Measurements from ENCODE around the gene REXO1. TPM values are rescaled to one million over a fixed set of nuclear protein-coding genes. Genes with fewer than 3 reads are reported as not detected.

The REXO1 gene
- total and polyA plus RNA-seq, 2 experiments from 2014 or later = 19.2 to 39.7 TPM

DNA sequence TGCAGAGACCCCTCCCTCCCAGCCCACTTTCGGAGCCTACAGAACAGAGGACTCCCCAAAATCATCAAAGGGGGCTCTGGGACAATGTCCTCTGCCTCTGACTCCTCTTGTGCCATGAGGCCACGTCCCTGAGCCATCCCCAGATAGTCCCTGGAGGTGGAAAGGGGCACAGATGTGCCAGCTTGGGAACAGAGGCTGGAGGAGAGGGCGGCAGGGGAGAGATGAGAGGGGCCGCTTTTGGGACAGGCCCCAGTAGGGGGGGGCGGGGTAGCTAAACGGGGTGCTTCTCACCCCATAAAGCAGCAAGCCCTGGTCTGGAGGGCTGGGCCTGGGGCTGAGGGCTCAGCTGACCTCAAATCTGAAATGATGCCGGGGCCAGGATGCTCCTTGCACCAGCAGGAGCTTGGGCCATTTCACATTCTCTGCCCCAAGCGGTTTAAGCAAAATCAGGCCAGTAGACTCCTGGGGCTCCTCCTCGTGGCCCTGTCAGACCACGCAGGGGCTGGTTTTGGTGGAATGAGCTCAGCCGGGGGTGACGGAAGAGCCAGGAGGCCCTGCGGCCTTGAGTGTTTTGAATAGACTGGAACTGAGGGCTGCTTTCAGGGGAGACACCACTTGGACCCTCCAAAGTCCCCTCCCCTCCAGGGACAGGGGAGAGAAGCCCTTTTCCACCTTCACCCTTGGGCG is 67.9 kb downstream of the REXO1 start:
- H3K4me3 ChIP-seq = no peak overlapping the region
- peak in 1 of 2 donors; percentile 40 for DNase-seq (ENCODE audit: low read depth in 1 of 2, low spot score in 1 of 2)
- no peaks in the 10 kb centered on the region for H3K36me3 ChIP-seq
- TF ChIP-seq CTCF (IDR thresholded peaks at IDR 0.05; ENCODE audit: low read depth, low read length) = peak; percentile 20
- H3K27ac ChIP-seq = no peak overlapping the region
- H3K9me3 ChIP-seq (ENCODE audit: low read depth) = no peaks in the 10 kb centered on the region
- no peaks in the 10 kb centered on the region for H3K4me1 ChIP-seq (ENCODE audit: low read depth)
- peaks cover 71% of the 10 kb centered on the region for H3K27me3 ChIP-seq

DNA sequence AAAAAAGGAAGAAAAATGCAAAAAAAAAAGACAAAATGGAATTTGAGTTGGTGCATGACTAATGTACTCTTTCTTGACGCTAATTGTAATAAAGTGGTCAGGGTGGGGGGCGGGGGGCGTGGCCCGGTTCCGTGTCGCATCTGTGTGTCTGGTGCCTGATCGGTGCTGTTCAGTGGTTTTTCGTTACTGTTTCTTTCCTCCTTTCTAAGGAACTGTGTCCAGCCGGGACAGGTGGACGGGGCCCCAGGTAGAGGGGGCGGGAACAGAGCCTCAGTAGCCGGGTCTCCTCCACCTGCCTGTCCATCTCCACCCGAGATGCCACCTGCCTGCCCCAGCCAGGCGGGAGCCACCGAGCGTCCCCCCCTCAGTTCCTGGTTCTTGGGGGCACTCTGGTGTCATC is 68.7 kb downstream of the REXO1 start:
- no peak for TF ChIP-seq CTCF (IDR thresholded peaks at IDR 0.05; ENCODE audit: low read depth, low read length)
- Histone ChIP-seq H3K36me3 (no peaks in the 10 kb centered on the region), H3K4me3 (no peak overlapping the region), H3K4me1 (ENCODE audit: low read depth) (no peaks in the 10 kb centered on the region), H3K27me3 (peaks cover 80% of the 10 kb centered on the region), H3K27ac (no peak overlapping the region), H3K9me3 (ENCODE audit: low read depth) (no peaks in the 10 kb centered on the region)
- DNase-seq (ENCODE audit: low read depth in 1 of 2, low spot score in 1 of 2) = no peak

DNA sequence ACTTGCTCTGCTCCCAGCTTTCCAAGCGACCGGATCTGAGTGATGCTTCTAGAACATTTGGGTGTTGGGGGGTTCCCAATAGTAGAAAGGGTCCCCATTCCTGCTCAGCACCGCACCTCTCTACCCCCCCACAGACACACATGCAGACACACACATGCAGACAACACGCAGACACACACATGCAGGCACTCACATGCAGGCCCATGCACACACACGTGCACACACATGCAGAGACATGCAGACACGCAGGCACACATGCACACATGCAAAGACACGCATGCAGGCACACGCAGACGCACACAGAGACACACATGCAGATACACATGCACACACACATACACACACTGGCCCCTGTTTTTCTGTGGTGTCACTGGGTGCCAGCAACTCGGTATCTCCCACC is 71.1 kb downstream of the REXO1 start:
- H3K27ac ChIP-seq = no peak overlapping the region
- no peak for DNase-seq (ENCODE audit: low read depth in 1 of 2, low spot score in 1 of 2)
- no peaks in the 10 kb centered on the region for H3K9me3 ChIP-seq (ENCODE audit: low read depth)
- H3K4me1 ChIP-seq (ENCODE audit: low read depth) = no peaks in the 10 kb centered on the region
- no peak for TF ChIP-seq CTCF (IDR thresholded peaks at IDR 0.05; ENCODE audit: low read depth, low read length)
- no peaks in the 10 kb centered on the region for H3K36me3 ChIP-seq
- H3K27me3 ChIP-seq = peaks cover 94% of the 10 kb centered on the region
- H3K4me3 ChIP-seq = no peak overlapping the region

- Histone ChIP-seq H3K27me3 (peaks cover 95% of the 10 kb centered on the region), H3K4me3 (no peak overlapping the region), H3K36me3 (no peaks in the 10 kb centered on the region), H3K27ac (no peak overlapping the region), H3K4me1 (ENCODE audit: low read depth) (no peaks in the 10 kb centered on the region), H3K9me3 (ENCODE audit: low read depth) (no peaks in the 10 kb centered on the region)
- DNase-seq (ENCODE audit: low read depth in 1 of 2, low spot score in 1 of 2) = no peak
- no peak for TF ChIP-seq CTCF (IDR thresholded peaks at IDR 0.05; ENCODE audit: low read depth, low read length)
Measured at GRCh38 chr19:1776606-1777147, 71.6 kb downstream of the REXO1 start.

DNA sequence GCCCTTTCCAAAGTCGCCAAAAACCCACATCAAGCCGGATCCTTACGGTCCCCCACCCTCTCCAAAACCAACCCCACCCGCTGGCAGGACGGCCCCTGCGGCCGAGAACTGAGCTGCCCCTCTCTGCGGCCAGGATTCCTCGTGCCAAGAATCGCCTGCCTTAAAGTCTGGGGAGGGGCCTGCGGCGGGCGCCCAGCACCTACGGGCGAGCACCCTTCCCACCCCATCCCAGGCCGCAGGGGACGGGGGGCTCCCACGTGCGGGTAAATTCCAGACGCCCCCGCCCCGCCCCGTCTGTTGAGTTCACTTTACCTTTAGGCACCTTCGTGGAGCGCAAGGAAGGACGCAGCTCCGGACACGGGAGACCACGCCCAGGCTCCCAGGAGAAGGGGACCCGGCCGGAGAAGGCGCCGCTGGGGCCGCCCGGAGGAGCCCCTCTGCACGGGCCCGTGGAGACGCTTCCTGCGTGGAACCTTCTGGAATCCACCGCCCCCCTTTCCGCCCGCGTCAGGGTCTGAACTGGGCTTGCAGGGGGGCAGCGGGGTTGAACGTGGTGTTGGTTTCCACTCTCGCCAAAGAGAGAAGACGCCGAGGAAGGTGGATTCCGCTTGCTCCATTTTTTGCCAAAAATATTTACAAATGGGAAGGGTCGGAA is 72.2 kb downstream of the REXO1 start:
- DNase-seq (ENCODE audit: low read depth in 1 of 2, low spot score in 1 of 2) = no peak
- no peak overlapping the region for H3K4me3 ChIP-seq

More for the DNA sequence above, 72.2 kb downstream of the REXO1 start:
- TF ChIP-seq CTCF (IDR thresholded peaks at IDR 0.05; ENCODE audit: low read depth, low read length) = no peak
- Histone ChIP-seq H3K4me1 (ENCODE audit: low read depth) (no peaks in the 10 kb centered on the region), H3K9me3 (ENCODE audit: low read depth) (no peaks in the 10 kb centered on the region), H3K27ac (no peak overlapping the region), H3K27me3 (peaks cover 100% of the 10 kb centered on the region), H3K36me3 (no peaks in the 10 kb centered on the region)

Data from cardiac muscle cell (in vitro differentiated cells and primary cell).